Endometrial microvascular endothelial cells (primary cell): ENCODE results near the gene INHA. TPM values are rescaled to one million over a fixed set of nuclear protein-coding genes. Genes with fewer than 3 reads are reported as not detected.

ENCODE experiments used
- in situ Hi-C: cut with HindIII; loops from 2 replicates; pipeline ENCODE4 v1.10.0; 2017; ENCODE audit warnings: low sequenced_read_pairs, low pct_unique_long_range_greater_than_20kb; ENCODE audit errors: inconsistent ontology term
- total RNA-seq: library from RNA; depleted of rRNA; stranded (reverse); fragments of >200 nt; gene quantifications from one replicate; pipeline ENCODE4 v1.2.3, GENCODE V29; 2015; ENCODE audit errors: inconsistent ontology term

The INHA gene, protein sequence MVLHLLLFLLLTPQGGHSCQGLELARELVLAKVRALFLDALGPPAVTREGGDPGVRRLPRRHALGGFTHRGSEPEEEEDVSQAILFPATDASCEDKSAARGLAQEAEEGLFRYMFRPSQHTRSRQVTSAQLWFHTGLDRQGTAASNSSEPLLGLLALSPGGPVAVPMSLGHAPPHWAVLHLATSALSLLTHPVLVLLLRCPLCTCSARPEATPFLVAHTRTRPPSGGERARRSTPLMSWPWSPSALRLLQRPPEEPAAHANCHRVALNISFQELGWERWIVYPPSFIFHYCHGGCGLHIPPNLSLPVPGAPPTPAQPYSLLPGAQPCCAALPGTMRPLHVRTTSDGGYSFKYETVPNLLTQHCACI
- not detected for total RNA-seq

- in situ Hi-C loops: no loop called here
These were observed at the start of gene INHA for GRCh38 chr2:219572237-219573001. TSS of gene INHA (plus strand) at chr2:219572310. CDS start at chr2:219572375, 65 bp downstream.

- in situ Hi-C loops: no loop called here
These were observed 49.0 kb upstream of the INHA start for GRCh38 chr2:219523031-219523671.

DNA sequence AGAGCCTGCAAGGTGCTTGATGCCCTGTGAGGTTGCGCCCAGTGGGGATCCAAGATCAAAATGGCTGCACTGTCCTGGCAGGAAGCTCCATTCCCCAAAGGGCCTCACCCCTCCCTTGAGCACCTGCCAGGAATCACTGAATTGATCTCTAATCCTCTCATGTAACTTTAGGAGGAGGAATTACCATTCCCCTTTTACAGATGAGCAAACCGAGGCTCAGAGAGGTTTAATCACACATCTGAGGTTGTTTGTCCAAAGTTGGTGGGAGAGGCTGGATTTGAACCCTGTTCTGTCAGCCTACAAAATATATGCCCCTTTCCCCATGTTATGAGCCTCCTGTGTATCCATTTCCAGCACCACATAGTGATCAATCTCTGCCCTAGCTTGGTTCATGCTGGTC is 47.3 kb upstream of the INHA start:
- in situ Hi-C loops: no loop called here

DNA sequence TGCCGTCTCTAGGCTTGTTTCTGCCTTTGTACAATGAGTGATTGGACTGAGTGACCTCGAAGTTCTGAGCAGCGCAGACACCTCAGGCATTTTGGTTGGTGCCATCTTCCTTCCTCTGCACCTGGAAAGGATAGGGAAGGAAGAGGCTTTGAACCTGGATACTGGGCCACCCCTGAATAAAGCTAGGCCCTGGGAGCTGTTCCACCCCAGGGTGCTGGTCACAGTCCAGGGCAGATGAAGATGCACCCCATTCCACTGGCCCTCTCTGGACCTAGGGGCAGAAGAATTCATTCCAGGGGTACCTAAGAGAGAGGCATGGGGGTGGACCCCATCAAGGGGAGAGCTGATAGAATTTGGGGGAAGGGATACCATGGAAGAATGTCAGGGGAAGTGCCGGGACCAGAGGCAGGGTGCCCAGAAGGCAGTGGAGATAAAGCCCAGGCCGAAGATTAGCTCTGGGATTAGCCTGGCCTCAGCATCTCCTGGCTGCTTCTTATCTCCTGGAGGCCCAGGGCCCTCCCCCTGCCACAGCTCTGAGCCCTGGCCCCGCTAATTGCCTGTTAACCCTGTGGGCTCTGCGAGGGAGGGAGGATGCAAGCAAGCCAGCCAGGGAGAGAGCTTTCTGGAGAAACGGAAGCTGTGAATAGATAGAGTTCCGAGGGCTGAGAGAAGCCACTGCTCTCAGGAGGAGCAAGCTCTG is 46.4 kb upstream of the INHA start:
- in situ Hi-C loops: no loop called here

GRCh38 chr2:219526320-219527075 is 45.6 kb upstream of the INHA start:
- in situ Hi-C loops: no loop called here

DNA sequence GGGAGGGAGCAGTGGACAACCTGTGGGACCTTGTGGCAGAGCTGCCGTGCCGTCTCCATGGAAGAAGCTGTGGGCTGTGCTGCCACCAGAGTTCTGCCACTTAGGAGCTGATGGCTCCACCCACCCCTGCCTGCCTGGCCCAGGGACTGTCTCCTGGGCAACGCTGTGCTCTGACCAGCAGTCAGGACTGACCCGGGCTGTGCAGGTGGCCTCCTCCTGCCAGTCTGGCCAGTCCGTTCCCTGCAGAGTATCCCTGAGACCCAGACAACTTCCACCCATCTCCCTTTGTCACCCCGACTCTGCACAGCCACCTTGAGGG is 45.1 kb upstream of the INHA start:
- in situ Hi-C loops: no loop called here

DNA sequence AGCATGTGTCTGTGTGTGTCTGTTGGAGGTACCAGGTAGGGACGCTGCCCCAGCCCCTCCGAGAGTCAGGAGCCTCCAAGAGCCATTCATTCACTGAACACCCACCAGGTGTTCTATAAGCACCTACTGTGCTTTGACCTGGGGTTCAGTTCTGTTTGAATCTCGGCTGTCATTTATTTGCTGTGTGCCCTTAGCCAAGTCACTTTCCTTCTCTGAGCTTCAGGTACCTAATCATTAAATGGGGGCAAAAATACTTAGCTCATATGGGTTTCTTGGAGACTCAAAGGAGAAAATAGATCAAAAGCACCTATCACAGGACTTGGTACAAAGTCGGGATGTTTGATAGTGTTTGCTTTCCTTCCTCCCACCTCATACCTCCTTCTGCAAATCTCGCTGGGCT is 44.6 kb upstream of the INHA start:
- in situ Hi-C loops: no loop called here

GRCh38 chr2:219530048-219530963 is 41.8 kb upstream of the INHA start:
- in situ Hi-C loops: no loop called here

- in situ Hi-C loops: no loop called here
These were observed 40.3 kb upstream of the INHA start for GRCh38 chr2:219531639-219532377.

- in situ Hi-C loops: no loop called here
These were observed 39.8 kb upstream of the INHA start for GRCh38 chr2:219532378-219532649.

DNA sequence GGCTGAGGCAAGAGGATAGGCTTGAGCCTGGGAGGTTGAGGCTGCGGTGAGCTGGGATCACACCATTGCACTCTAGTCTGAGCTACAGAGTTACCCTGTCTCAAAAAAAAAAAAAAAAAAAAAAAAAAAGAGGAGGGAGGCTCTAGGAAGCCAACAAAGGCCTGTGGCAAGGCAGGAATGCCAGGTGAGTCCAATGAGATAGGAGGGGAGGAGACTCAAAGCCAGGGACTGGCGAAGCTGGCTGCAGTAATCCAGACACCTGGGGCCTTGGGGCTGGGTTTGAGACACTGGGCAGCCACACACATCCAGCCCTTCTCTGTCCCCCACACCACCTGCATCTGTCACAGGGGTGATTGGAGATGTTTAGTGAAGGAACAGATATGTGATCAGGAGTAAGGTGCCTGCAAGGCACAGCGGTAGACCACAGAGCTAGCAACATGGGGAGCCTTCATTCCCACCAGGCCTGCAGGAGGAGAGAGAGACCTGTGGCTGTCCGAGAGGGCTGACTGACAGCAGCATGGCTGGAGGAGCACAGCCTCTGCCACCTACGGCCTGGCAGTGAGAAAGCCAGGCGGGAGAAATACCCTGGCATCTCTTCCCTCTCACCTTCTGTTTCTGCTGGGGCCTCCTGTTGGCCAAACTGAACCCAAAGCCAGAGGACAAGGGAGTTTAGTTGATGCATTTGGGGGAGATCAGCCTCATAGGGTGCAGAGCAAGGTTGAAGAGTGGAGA is 38.0 kb upstream of the INHA start:
- in situ Hi-C loops: no loop called here

DNA sequence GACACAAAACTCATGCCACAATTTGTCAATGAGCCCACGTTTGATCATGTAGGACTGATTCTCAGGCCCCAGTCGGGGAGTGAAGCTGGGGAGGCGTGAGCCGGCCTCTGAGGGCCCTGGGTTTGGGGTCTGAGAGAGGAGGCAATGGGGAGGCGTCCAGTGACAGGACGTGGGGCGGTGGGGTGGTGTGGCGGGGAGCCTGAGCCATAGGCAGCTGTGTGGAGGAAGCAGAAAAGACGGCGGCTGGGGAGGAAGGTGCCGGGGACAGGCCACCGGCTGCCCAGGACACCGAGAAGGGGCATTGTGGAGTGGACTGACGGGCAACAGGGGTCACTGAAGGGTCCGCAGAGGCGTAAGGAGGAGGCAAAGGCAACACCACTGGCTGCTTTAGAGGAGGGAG is 35.7 kb upstream of the INHA start:
- in situ Hi-C loops: no loop called here

- in situ Hi-C loops: no loop called here
These were observed 35.1 kb upstream of the INHA start for GRCh38 chr2:219536967-219537366.

DNA sequence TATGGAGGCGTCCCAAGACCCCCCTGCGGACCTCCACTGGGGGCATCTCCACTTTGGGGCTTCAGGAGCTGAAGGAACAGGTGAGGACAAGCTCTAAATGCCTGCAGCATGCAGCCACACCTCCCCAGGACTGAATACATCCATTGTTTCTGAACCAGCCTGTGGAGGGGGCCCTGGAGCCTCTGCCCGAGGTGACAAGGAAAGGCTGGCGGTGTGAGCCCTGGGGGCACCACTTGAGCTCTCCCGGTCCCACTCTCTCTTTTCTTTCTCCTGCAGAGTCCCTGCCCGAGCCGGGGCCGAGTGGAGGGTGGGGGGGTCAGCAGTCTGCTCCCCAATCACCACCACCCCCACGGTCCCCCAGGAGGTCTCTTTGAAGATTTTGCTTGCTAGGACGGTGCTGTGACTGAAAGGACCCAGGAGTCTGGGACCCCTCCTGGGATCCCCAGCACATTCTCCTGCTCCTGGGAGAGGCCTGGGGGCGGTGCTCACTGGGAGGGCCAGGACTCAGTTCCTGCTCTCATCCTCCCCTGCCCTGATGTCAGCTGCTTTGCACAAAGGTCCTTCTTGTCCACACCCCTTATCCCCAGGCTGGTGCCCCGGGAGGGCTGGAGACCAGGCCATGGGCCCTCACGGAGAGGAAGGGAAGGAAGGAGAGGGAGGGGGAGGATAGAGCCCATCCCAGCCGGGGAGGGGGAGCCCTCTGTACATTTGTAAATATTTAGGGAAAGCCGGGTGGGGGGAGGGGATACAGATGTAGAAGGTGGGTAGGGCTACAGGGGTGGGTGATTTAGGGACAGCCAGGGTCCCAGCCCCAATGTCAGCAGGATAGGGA is 34.2 kb upstream of the INHA start:
- in situ Hi-C loops: no loop called here

DNA sequence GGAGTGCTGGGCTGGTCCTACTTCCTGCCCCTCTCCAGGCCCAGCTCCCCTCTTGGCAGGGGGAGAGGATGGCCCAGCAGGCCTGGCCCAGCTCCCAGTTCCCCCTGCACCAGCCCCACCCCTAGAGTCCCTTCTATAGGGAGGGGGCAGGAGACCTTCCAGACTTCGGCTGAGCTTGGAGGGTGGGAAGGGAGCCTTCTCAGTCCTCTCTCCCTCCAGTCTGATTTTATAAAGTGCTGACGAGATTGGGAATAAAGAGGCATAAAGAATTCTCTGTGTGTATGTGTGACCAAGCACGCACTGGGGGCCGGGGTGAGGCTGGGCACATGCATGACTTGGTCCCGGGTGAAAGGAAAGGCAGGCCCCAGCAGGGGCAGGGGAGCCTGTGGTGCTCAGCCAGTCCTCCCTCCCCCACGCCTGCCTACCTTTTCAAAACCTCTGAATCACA is 33.6 kb upstream of the INHA start:
- in situ Hi-C loops: no loop called here
